ENCODE results near the gene NFILZ.

- TF ChIP-seq CTCF (conservative IDR thresholded peaks at IDR 0.05) (no peak), ZFX (IDR thresholded peaks at IDR 0.05) (no peak)
Observed at GRCh38 chr19:8648240-8648639, 17.8 kb downstream of the NFILZ start.

Measured in C4-2B (cell line).